H1 (cell line): ENCODE data around the gene ZBTB37. TPM values are rescaled to one million over a fixed set of nuclear protein-coding genes. Genes with fewer than 3 reads are reported as not detected.
A peak's percentile ranks its signal among the peaks of the same experiment; 100 is the strongest.

ENCODE experiments used
- CTCF ChIA-PET: fragments of 300-600 bp; sonication (Branson Sonifier 250); formaldehyde crosslinking; loops from one replicate; lab custom pipeline; 2021; ENCODE audit not compliant: partially characterized antibody; lab: Charles Lee
- POLR2A ChIA-PET: fragments of 300-600 bp; sonication (Branson Sonifier 250); formaldehyde crosslinking; loops from one replicate; lab custom pipeline; 2021; ENCODE audit warnings: inconsistent platforms; ENCODE audit not compliant: partially characterized antibody; lab: Charles Lee
- DNase-seq, 2 experiments: peaks; one replicate each; pipeline versions ENCODE4 v3.0.0 to v3.0.0-alpha.2; 2010 to 2022; ENCODE audit warnings: low spot score in 2 of 2, low read depth in 1 of 2, mixed read lengths in 1 of 2
- FAIRE-seq: peaks from 2 replicates; lab custom pipeline; 2011; peaks lifted over from hg19 to GRCh38; lab: Jason Lieb, UNC
- H2AFZ ChIP-seq: 2 replicates; pipeline ENCODE4 v1.8.1; 2012; ENCODE audit warnings: low read length, inconsistent platforms
- H2AK5ac ChIP-seq: 2 replicates; pipeline ENCODE4 v1.6.1; 2013; ENCODE audit warnings: low read depth, low read length
- H2BK120ac ChIP-seq: replicated peaks from 2 replicates; pipeline ENCODE3; 2013; ENCODE audit warnings: low read depth, low read length, inconsistent platforms
- H2BK12ac ChIP-seq: 2 replicates; pipeline ENCODE4 v1.6.1; 2013; ENCODE audit warnings: low read depth, low read length
- H2BK15ac ChIP-seq: 2 replicates; pipeline ENCODE4 v1.6.1; 2013; ENCODE audit warnings: low read length
- H2BK20ac ChIP-seq: 2 replicates; pipeline ENCODE4 v1.6.1; 2013; ENCODE audit warnings: low read length
- H2BK5ac ChIP-seq: 2 replicates; pipeline ENCODE4 v1.6.1; 2013; ENCODE audit warnings: low read depth, low read length
- H3K14ac ChIP-seq: 2 replicates; pipeline ENCODE4 v1.6.1; 2013; ENCODE audit warnings: inconsistent platforms; ENCODE audit not compliant: insufficient read length
- H3K18ac ChIP-seq: 2 replicates; pipeline ENCODE4 v1.6.1; 2013; ENCODE audit warnings: low read length; ENCODE audit errors: extremely low read depth
- H3K23ac ChIP-seq: 2 replicates; pipeline ENCODE4 v1.6.1; 2013; ENCODE audit warnings: inconsistent platforms; ENCODE audit not compliant: insufficient read length
- H3K23me2 ChIP-seq: 2 replicates; pipeline ENCODE4 v1.6.1; 2013; ENCODE audit warnings: low read depth, low read length
- H3K27ac ChIP-seq: 2 replicates; pipeline ENCODE4 v1.6.1; 2011; ENCODE audit warnings: low read depth, low read length, inconsistent platforms
- H3K27me3 ChIP-seq, 4 experiments: replicated peaks in 1 of 4; 1 replicate in 1 of 4; 2 replicates in 3 of 4; pipeline versions ENCODE4 v1.6.1 to v1.8.1; 2011 to 2013; ENCODE audit warnings: low read length in 3 of 4, mild to moderate bottlenecking in 3 of 4, inconsistent platforms in 2 of 4, mixed read lengths in 2 of 4, moderate library complexity in 1 of 4; ENCODE audit not compliant: control insufficient read depth in 3 of 4, insufficient read depth in 3 of 4; ENCODE audit errors: extremely low read depth in 1 of 4
- H3K36me3 ChIP-seq, 4 experiments: 2 replicates each; pipeline versions ENCODE4 v1.6.1 to v1.8.1; 2011 to 2013; ENCODE audit warnings: mild to moderate bottlenecking in 4 of 4, low read length in 3 of 4, moderate library complexity in 2 of 4, control low read depth in 1 of 4, inconsistent platforms in 1 of 4; ENCODE audit not compliant: insufficient read depth in 4 of 4, control insufficient read depth in 2 of 4
- H3K4ac ChIP-seq: replicated peaks from 2 replicates; pipeline ENCODE3; 2013; ENCODE audit warnings: low read length, low read depth, mixed read lengths, inconsistent platforms; ENCODE audit not compliant: insufficient read length
- H3K4me1 ChIP-seq, 4 experiments: replicated peaks in 1 of 4; 1 replicate in 1 of 4; 2 replicates in 3 of 4; pipeline versions ENCODE4 v1.6.1 to v1.8.1; 2011 to 2013; ENCODE audit warnings: low read length in 3 of 4, inconsistent platforms in 2 of 4, mixed read lengths in 1 of 4; ENCODE audit not compliant: insufficient read depth in 4 of 4, control insufficient read depth in 3 of 4
- H3K4me2 ChIP-seq, 2 experiments: 2 replicates each; pipeline versions ENCODE4 v1.6.1 to v1.8.1; 2011 to 2013; ENCODE audit warnings: low read depth in 2 of 2, low read length in 2 of 2, control low read depth in 1 of 2, inconsistent platforms in 1 of 2, mild to moderate bottlenecking in 1 of 2; ENCODE audit not compliant: insufficient read depth in 1 of 2
- H3K4me3 ChIP-seq, 4 experiments: fragments of 200-600, 300-600 bp in 1 of 4; sonication (generic), shearing (Covaris generic), sonication (Bioruptor Twin) in 1 of 4; 2 replicates each; pipeline versions ENCODE4 v1.5.1 to v1.8.1; 2011 to 2016; ENCODE audit warnings: low read length in 4 of 4, low read depth in 3 of 4, control low read depth in 2 of 4, inconsistent platforms in 2 of 4, mild to moderate bottlenecking in 2 of 4, mixed read lengths in 1 of 4, moderate library complexity in 1 of 4; ENCODE audit not compliant: insufficient read depth in 2 of 4; ENCODE audit errors: extremely low read depth in 1 of 4
- H3K56ac ChIP-seq: replicated peaks from 2 replicates; pipeline ENCODE3; 2013; ENCODE audit warnings: low read depth, mild to moderate bottlenecking, mixed read lengths, low read length, inconsistent platforms; ENCODE audit not compliant: insufficient read length
- H3K79me1 ChIP-seq: 2 replicates; pipeline ENCODE4 v1.6.1; 2013; ENCODE audit warnings: low read depth, low read length, control low read depth
- H3K79me2 ChIP-seq, 2 experiments: 2 replicates each; pipeline versions ENCODE4 v1.6.1 to v1.8.1; 2012 to 2013; ENCODE audit warnings: low read length in 2 of 2, mild to moderate bottlenecking in 2 of 2, inconsistent platforms in 1 of 2; ENCODE audit not compliant: insufficient read depth in 2 of 2, control insufficient read depth in 1 of 2
- H3K9ac ChIP-seq, 4 experiments: replicated peaks in 1 of 4; 1 replicate in 1 of 4; 2 replicates in 3 of 4; pipeline versions ENCODE4 v1.6.1 to v1.8.1; 2011 to 2013; ENCODE audit warnings: low read depth in 3 of 4, low read length in 3 of 4, control low read depth in 2 of 4, mild to moderate bottlenecking in 2 of 4, moderate library complexity in 2 of 4, inconsistent platforms in 1 of 4; ENCODE audit errors: extremely low read depth in 1 of 4
- H3K9me3 ChIP-seq, 2 experiments: 2 replicates each; pipeline versions ENCODE4 v1.6.1 to v1.8.1; 2012 to 2013; ENCODE audit warnings: mild to moderate bottlenecking in 2 of 2, moderate library complexity in 2 of 2, control low read depth in 1 of 2, inconsistent platforms in 1 of 2, low read depth in 1 of 2, low read length in 1 of 2, mixed read lengths in 1 of 2; ENCODE audit not compliant: insufficient read depth in 2 of 2
- H4K20me1 ChIP-seq, 2 experiments: replicated peaks in 1 of 2; 2 replicates each; pipeline versions ENCODE3 to v1.8.1; 2011 to 2013; ENCODE audit warnings: inconsistent platforms in 2 of 2, low read length in 2 of 2, mild to moderate bottlenecking in 1 of 2; ENCODE audit not compliant: insufficient read depth in 2 of 2, control insufficient read depth in 1 of 2
- H4K5ac ChIP-seq: 2 replicates; pipeline ENCODE4 v1.6.1; 2013; ENCODE audit warnings: low read length, low read depth, mixed read lengths, inconsistent platforms; ENCODE audit not compliant: insufficient read length
- H4K8ac ChIP-seq: 2 replicates; pipeline ENCODE4 v1.8.0; 2013; ENCODE audit warnings: mild to moderate bottlenecking, moderate library complexity, low read length, inconsistent platforms; ENCODE audit not compliant: insufficient read depth; ENCODE audit errors: extremely low read depth
- H4K91ac ChIP-seq: replicated peaks from 2 replicates; pipeline ENCODE3; 2013; ENCODE audit warnings: low read length, mixed read lengths, inconsistent platforms; ENCODE audit not compliant: insufficient read length
- ASH2L ChIP-seq: fragments of 200-600, 300-600 bp; sonication (generic); IDR thresholded peaks from one replicate; pipeline ENCODE4 v1.7.1; 2017; ENCODE audit warnings: low read length
- CHD1 ChIP-seq: IDR thresholded peaks from 2 replicates; pipeline ENCODE4 v1.6.1; 2012; ENCODE audit warnings: low read depth, low read length, improper control_type of control experiment
- JUND ChIP-seq: IDR thresholded peaks from 2 replicates; pipeline ENCODE4 v1.6.1; 2011; ENCODE audit warnings: mild to moderate bottlenecking, improper control_type of control experiment, low read length
- MAFK ChIP-seq: IDR thresholded peaks from 2 replicates; pipeline ENCODE4 v1.6.1; 2012; ENCODE audit warnings: low read depth, mild to moderate bottlenecking, improper control_type of control experiment, low read length
- TBP ChIP-seq: IDR thresholded peaks from 2 replicates; pipeline ENCODE4 v1.6.1; 2011; ENCODE audit warnings: low read depth, low read length, improper control_type of control experiment
- polyA plus RNA-seq, 7 experiments: library from polyadenylated mRNA; depleted of rRNA in 3 of 7; stranded (reverse) in 5 of 7; unstranded in 2 of 7; fragments of >200 nt in 5 of 7; fragments of 200-250 nt in 2 of 7; gene quantifications; 1 replicate in 5 of 7; 2 replicates in 1 of 7; 4 replicates in 1 of 7; pipeline versions ENCODE4 v1.2.1 to v1.2.3, GENCODE V29; 2011 to 2013; ENCODE audit warnings: missing spikeins in 2 of 7, mixed read lengths in 2 of 7
- total RNA-seq: library from RNA; stranded (reverse); fragmentation: NEBNext Ultra II Directional; extraction: Animal tissue kit (Norgen Biotek cat#: 25700); gene quantifications from 2 replicates; pipeline ENCODE4 v1.2.1, GENCODE V29; 2021

Gene ZBTB37
- total and polyA plus RNA-seq, 2 of the 8 experiments (the other 6 are each of a cell fraction or from before 2014, with no cell fraction given), result 1.7 to 12.5 TPM

DNA sequence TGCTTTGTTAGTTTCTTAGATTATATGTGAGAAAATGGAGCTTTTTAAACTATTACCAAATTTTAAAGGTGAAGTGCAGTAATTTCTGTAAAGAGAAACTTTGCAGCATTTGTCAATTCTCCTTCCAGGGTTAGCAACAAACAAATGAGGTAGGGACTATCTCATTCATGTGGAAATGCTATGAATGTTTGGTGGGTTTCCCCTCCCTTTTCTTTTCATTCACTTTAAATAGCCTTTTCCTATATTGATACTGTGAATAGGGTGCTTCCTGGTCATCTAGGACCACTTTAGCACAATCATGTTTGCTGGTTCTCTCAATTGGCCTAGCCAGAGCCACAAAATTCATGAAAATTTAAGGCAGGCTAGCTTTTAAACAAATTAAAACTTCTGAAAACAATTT is 20.6 kb downstream of the ZBTB37 start:
- FAIRE-seq (no peak), DNase-seq (no peak)
- H3K14ac ChIP-seq, result no peak overlapping the region
- H3K18ac ChIP-seq, result no peak overlapping the region
- H2BK5ac ChIP-seq, result peak overlapping the region; percentile 54; the same call in 1 of the 2 replicates
- no peak overlapping the region for H2BK20ac ChIP-seq
- no peak overlapping the region for H4K5ac ChIP-seq
- peak overlapping the region; percentile 41 for H3K4me2 ChIP-seq
- H2BK120ac ChIP-seq, result no peak overlapping the region
- no peak overlapping the region for H4K8ac ChIP-seq
- H3K4me1 ChIP-seq, result peaks cover 0 to 7% (median 2%) of the 10 kb centered on the region in 4 experiments; a peak in 2 of 7 replicates
- no peak overlapping the region for H3K4ac ChIP-seq
- peak overlapping the region in 1 of 4 experiments; percentile 11; a peak in 1 of 8 replicates for H3K4me3 ChIP-seq
- no peak overlapping the region for H2BK15ac ChIP-seq
- no peak overlapping the region for H3K23ac ChIP-seq
- no peak overlapping the region for H2AFZ ChIP-seq
- no peaks in the 10 kb centered on the region for H4K20me1 ChIP-seq
- no peak overlapping the region for H2BK12ac ChIP-seq
- no peaks in the 10 kb centered on the region for H3K79me1 ChIP-seq
- CTCF ChIA-PET, result interaction anchor here (0.6 to 3.9 kb wide), 3 partner anchors 26 to 137 kb away, joined by 3 to 18 read pairs (median 4); no protein-coding TSS in a partner anchor
- no peaks in the 10 kb centered on the region for H3K79me2 ChIP-seq
- H3K56ac ChIP-seq, result no peak overlapping the region
- H3K36me3 ChIP-seq, result peaks cover 0 to 14% (median 5%) of the 10 kb centered on the region in 4 experiments; a peak in 4 of 8 replicates
- H3K9me3 ChIP-seq, result no peaks in the 10 kb centered on the region
- no peak overlapping the region for H3K9ac ChIP-seq
- POLR2A ChIA-PET, result interaction anchor here (0.6 to 6.8 kb wide), 4 partner anchors 8 to 23 kb away, joined by 3 to 109 read pairs (median 5); partner anchors contain the start of genes GAS5 and ZBTB37
- H2AK5ac ChIP-seq, result no peak overlapping the region
- H3K27me3 ChIP-seq, result no peaks in the 10 kb centered on the region
- no peak overlapping the region; the same call in 1 of the 2 replicates for H3K27ac ChIP-seq
- no peak overlapping the region for H4K91ac ChIP-seq
- TF ChIP-seq TBP (no peak), ASH2L (no peak), JUND (no peak), CHD1 (no peak), MAFK (no peak)
- H3K23me2 ChIP-seq, result no peaks in the 10 kb centered on the region
